ENCODE data around the gene MICALL1.

MICALL1 gene

GRCh38 chr22:37880668-37881440 lies 25.2 kb upstream of the MICALL1 start:
- ChIA-PET CTCF (interaction anchor here (0.7 to 7.2 kb wide), 5 partner anchors 9 to 85 kb away, joined by 3 to 86 read pairs (median 5); no protein-coding TSS in a partner anchor), POLR2A (no interaction called here)
- no peak overlapping the region for H3K4me3 ChIP-seq (ENCODE audit: low read depth, low read length)
- no peak for DNase-seq (ENCODE audit: low read depth, low spot score)
- TF ChIP-seq CTCF (IDR thresholded peaks at IDR 0.05; ENCODE audit: insufficient read depth, low read length, missing control alignments) = no peak

GRCh38 chr22:37884420-37884819 lies 21.7 kb upstream of the MICALL1 start:
- TF ChIP-seq CTCF (IDR thresholded peaks at IDR 0.05; ENCODE audit: insufficient read depth, low read length, missing control alignments) = no peak

GRCh38 chr22:37887584-37888378 lies 18.3 kb upstream of the MICALL1 start:
- peak; percentile 68 for TF ChIP-seq CTCF (IDR thresholded peaks at IDR 0.05; ENCODE audit: insufficient read depth, low read length, missing control alignments)
- DNase-seq (ENCODE audit: low read depth, low spot score) = peak; percentile 67
- ChIA-PET POLR2A (interaction anchor here (0.7 to 1.6 kb wide), 8 partner anchors 9 to 1440 kb away, joined by 3 to 14 read pairs (median 3); partner anchors contain the start of genes C22orf23, MICALL1 and POLR2F), CTCF (interaction anchor here (0.7 to 8.1 kb wide), 39 partner anchors 9 to 204 kb away, joined by 3 to 121 read pairs (median 5); partner anchors contain the start of genes C22orf23, GCAT, MICALL1 and POLR2F)
- H3K4me3 ChIP-seq (ENCODE audit: low read depth, low read length) = no peak overlapping the region

More at GRCh38 chr22:37884420-37884819, 21.7 kb upstream of the MICALL1 start:
- CTCF ChIA-PET = interaction anchor here (0.9 to 8.1 kb wide), 9 partner anchors 9 to 82 kb away, joined by 3 to 121 read pairs (median 5); partner anchors contain the start of genes ANKRD54 and MICALL1
- POLR2A ChIA-PET = no interaction called here
- no peak for DNase-seq (ENCODE audit: low read depth, low spot score)
- no peak overlapping the region for H3K4me3 ChIP-seq (ENCODE audit: low read depth, low read length)

- ChIA-PET POLR2A (interaction anchor here (1.8 kb wide), 1 partner anchor 14 kb away, joined by 8 read pairs; the partner anchor contains the start of gene MICALL1), CTCF (interaction anchor here (1.1 to 2.5 kb wide), 4 partner anchors 11 to 74 kb away, joined by 3 to 10 read pairs (median 6); no protein-coding TSS in a partner anchor)
- H3K4me3 ChIP-seq (ENCODE audit: low read depth, low read length) = no peak overlapping the region
- no peak for TF ChIP-seq CTCF (IDR thresholded peaks at IDR 0.05; ENCODE audit: insufficient read depth, low read length, missing control alignments)
- no peak for DNase-seq (ENCODE audit: low read depth, low spot score)
Measured at GRCh38 chr22:37891926-37892325, 14.2 kb upstream of the MICALL1 start.

GRCh38 chr22:37892566-37893335 lies 13.3 kb upstream of the MICALL1 start:
- CTCF ChIA-PET = interaction anchor here (1.1 to 2.5 kb wide), 4 partner anchors 12 to 73 kb away, joined by 3 to 10 read pairs (median 6); no protein-coding TSS in a partner anchor

More at GRCh38 chr22:37892566-37893335, 13.3 kb upstream of the MICALL1 start:
- H3K4me3 ChIP-seq (ENCODE audit: low read depth, low read length) = no peak overlapping the region
- POLR2A ChIA-PET = interaction anchor here (1.8 kb wide), 1 partner anchor 13 kb away, joined by 8 read pairs; the partner anchor contains the start of gene MICALL1
- no peak for TF ChIP-seq CTCF (IDR thresholded peaks at IDR 0.05; ENCODE audit: insufficient read depth, low read length, missing control alignments)
- DNase-seq (ENCODE audit: low read depth, low spot score) = no peak

Measured in AG04449 (cell line).